HEK293 (cell line): Measurements from ENCODE around the gene LASP1NB.

ENCODE experiments used
- CTCF ChIP-seq: fragments of 450-650 bp; formaldehyde crosslinking; IDR thresholded peaks from 2 replicates; pipeline ENCODE4 v1.5.1; 2016; ENCODE audit warnings: missing biosample characterization, missing genetic modification characterization
- REST ChIP-seq: fragments of 450-650 bp; formaldehyde crosslinking; IDR thresholded peaks from 2 replicates; pipeline ENCODE4 v1.5.1; 2016; ENCODE audit warnings: missing biosample characterization, missing genetic modification characterization
- TRIM28 ChIP-seq: IDR thresholded peaks from 2 replicates; pipeline ENCODE4 v1.6.1; 2011; ENCODE audit warnings: low read length, control low read depth, borderline replicate concordance
- YY1 ChIP-seq: fragments of 450-650 bp; formaldehyde crosslinking; IDR thresholded peaks from 2 replicates; pipeline ENCODE4 v1.5.1; 2018; ENCODE audit warnings: missing biosample characterization, missing genetic modification characterization
- ZEB2 ChIP-seq: fragments of 450-650 bp; formaldehyde crosslinking; IDR thresholded peaks from 2 replicates; pipeline ENCODE4 v1.5.1; 2016; ENCODE audit warnings: missing biosample characterization, missing genetic modification characterization
- ZNF174 ChIP-seq: fragments of 450-650 bp; formaldehyde crosslinking; IDR thresholded peaks from 2 replicates; pipeline ENCODE4 v1.5.0; 2017; ENCODE audit warnings: missing biosample characterization, mild to moderate bottlenecking, missing genetic modification characterization
- ZNF280C ChIP-seq: fragments of 450-650 bp; formaldehyde crosslinking; IDR thresholded peaks from 2 replicates; pipeline ENCODE4 v1.5.1; 2016; ENCODE audit warnings: missing biosample characterization, missing genetic modification characterization
- ZNF426 ChIP-seq: fragments of 450-650 bp; formaldehyde crosslinking; IDR thresholded peaks from 2 replicates; pipeline ENCODE4 v1.5.1; 2017; ENCODE audit warnings: missing biosample characterization, missing genetic modification characterization, mild to moderate bottlenecking, inconsistent platforms, moderate library complexity

- TF ChIP-seq ZEB2 (tag by site-specific recombination) (no peak), CTCF (tag by site-specific recombination) (no peak), REST (tag by site-specific recombination) (no peak), ZNF174 (no peak), YY1 (tag by site-specific recombination) (no peak), ZNF426 (tag by site-specific recombination) (no peak), ZNF280C (tag by site-specific recombination) (no peak), TRIM28 (no peak)
Measured at GRCh38 chr17:38893113-38893512, 32.3 kb upstream of the LASP1NB start.
